Fibroblast of mammary gland (primary cell): ENCODE data around the gene HIRA.

Experiments used
- DNase-seq: peaks from one replicate; pipeline ENCODE4 v3.0.0-alpha.2; 2010; ENCODE audit warnings: low read depth
- H3K4me3 ChIP-seq: 2 replicates; pipeline ENCODE4 v1.5.1; 2011; ENCODE audit warnings: low read depth, mild to moderate bottlenecking, low read length, moderate library complexity; ENCODE audit not compliant: control insufficient read depth
- CTCF ChIP-seq: conservative IDR thresholded peaks from 2 replicates; pipeline ENCODE4 v1.5.1; 2011; ENCODE audit warnings: low read depth, low read length, inconsistent platforms; ENCODE audit not compliant: control insufficient read depth, insufficient read depth

Gene HIRA

GRCh38 chr22:19359554-19360299, 71.8 kb downstream of the HIRA start:
- TF ChIP-seq CTCF = no peak
- no peak overlapping the region for H3K4me3 ChIP-seq

GRCh38 chr22:19358703-19359553, 72.6 kb downstream of the HIRA start:
- DNase-seq = no peak
- TF ChIP-seq CTCF = no peak
- no peak overlapping the region for H3K4me3 ChIP-seq

More at GRCh38 chr22:19359554-19360299, 71.8 kb downstream of the HIRA start:
- no peak for DNase-seq

GRCh38 chr22:19358195-19358594, 73.3 kb downstream of the HIRA start:
- DNase-seq = no peak
- no peak overlapping the region for H3K4me3 ChIP-seq
- no peak for TF ChIP-seq CTCF

- TF ChIP-seq CTCF = no peak
- peak; percentile 3 for DNase-seq
- H3K4me3 ChIP-seq = no peak overlapping the region
Measured at GRCh38 chr22:19357270-19358105, 74.0 kb downstream of the HIRA start.

- no peak for DNase-seq
- no peak for TF ChIP-seq CTCF
- no peak overlapping the region for H3K4me3 ChIP-seq
Measured at GRCh38 chr22:19356708-19357269, 74.7 kb downstream of the HIRA start.

GRCh38 chr22:19355413-19356157, 75.9 kb downstream of the HIRA start:
- no peak for TF ChIP-seq CTCF
- no peak for DNase-seq
- no peak overlapping the region for H3K4me3 ChIP-seq
